HepG2 (cell line): Measurements from ENCODE around the gene TAF12. TPM values are rescaled to one million over a fixed set of nuclear protein-coding genes. Genes with fewer than 3 reads are reported as not detected.
"Not testable (repeated sequence)": the region's sequence is repeated elsewhere in the genome, so short reads cannot be mapped to it uniquely, and the experiment has no call there.

Source experiments
- ARID2 ChIP-seq: sonication (generic); formaldehyde crosslinking; IDR thresholded peaks from 2 replicates; pipeline ENCODE4 v1.8.1; 2022; ENCODE audit warnings: mild to moderate bottlenecking, missing genetic modification reagents, borderline replicate concordance
- ARID5B ChIP-seq: IDR thresholded peaks from 2 replicates; pipeline ENCODE4 v1.4.0; 2020; ENCODE audit warnings: mild to moderate bottlenecking, missing genetic modification reagents
- ELF3 ChIP-seq: IDR thresholded peaks from 2 replicates; pipeline ENCODE4 v1.6.1; 2016; ENCODE audit warnings: missing genetic modification reagents, missing compliant biosample characterization
- FOXO1 ChIP-seq: sonication (generic); formaldehyde crosslinking; IDR thresholded peaks from 2 replicates; pipeline ENCODE4 v1.4.0; 2020; ENCODE audit warnings: missing genetic modification reagents
- FOXP1 ChIP-seq, 2 experiments: fragments of 450-650 bp in 1 of 2; IDR thresholded peaks; 2 replicates each; pipeline ENCODE4 v1.6.1; 2017 to 2018; ENCODE audit warnings: antibody characterized with exemption in 1 of 2
- GFI1 ChIP-seq: sonication (generic); formaldehyde crosslinking; IDR thresholded peaks from 2 replicates; pipeline ENCODE4 v1.5.0; 2020; ENCODE audit warnings: missing genetic modification reagents, mild to moderate bottlenecking, borderline replicate concordance
- HMG20A ChIP-seq: IDR thresholded peaks from 2 replicates; pipeline ENCODE4 v1.6.1; 2016; ENCODE audit warnings: borderline replicate concordance
- SOX13 ChIP-seq, 3 experiments: fragments of 450-650 bp in 1 of 3; sonication (generic) in 1 of 3; formaldehyde crosslinking in 1 of 3; IDR thresholded peaks in 2 of 3; conservative IDR thresholded peaks in 1 of 3; 2 replicates each; pipeline versions ENCODE4 v1.5.0 to v1.6.1; 2016 to 2020; ENCODE audit warnings: antibody characterized with exemption in 1 of 3, mild to moderate bottlenecking in 1 of 3, missing compliant biosample characterization in 1 of 3, missing genetic modification reagents in 1 of 3, moderate library complexity in 1 of 3
- TEAD3 ChIP-seq: optimal IDR thresholded peaks from 2 replicates; pipeline ENCODE3; 2016; ENCODE audit warnings: borderline replicate concordance
- ZFX ChIP-seq: sonication (generic); formaldehyde crosslinking; IDR thresholded peaks from 2 replicates; pipeline ENCODE4 v1.4.0; 2020; ENCODE audit warnings: mild to moderate bottlenecking, low read depth, missing genetic modification reagents, moderate library complexity
- ZNF24 ChIP-seq: fragments of 450-650 bp; IDR thresholded peaks from 2 replicates; pipeline ENCODE4 v1.6.1; 2017; ENCODE audit warnings: antibody characterized with exemption, mild to moderate bottlenecking
- ZNF609 ChIP-seq: sonication (generic); formaldehyde crosslinking; IDR thresholded peaks from 2 replicates; pipeline ENCODE4 v1.4.0; 2020; ENCODE audit warnings: mild to moderate bottlenecking, missing genetic modification reagents, borderline replicate concordance
- polyA plus RNA-seq, 8 experiments: library from polyadenylated mRNA; depleted of rRNA in 3 of 8; stranded (reverse) in 7 of 8; unstranded in 1 of 8; fragments of >200 nt; fragmentation: Illumina TruSeq in 4 of 8; extraction: Trizol in 4 of 8; gene quantifications; 2 replicates each; pipeline versions ENCODE4 v1.2.1 to v1.2.3, GENCODE V29; 2011 to 2016; ENCODE audit warnings: low read depth in 4 of 8, missing spikeins in 1 of 8, mixed read lengths in 1 of 8; ENCODE audit not compliant: insufficient read depth in 1 of 8
- total RNA-seq, 5 experiments: library from RNA; depleted of rRNA; stranded (reverse); fragments of >200 nt; fragmentation: Illumina TruSeq; extraction: Trizol; gene quantifications; 2 replicates each; pipeline ENCODE4 v1.2.3, GENCODE V29; 2016; ENCODE audit warnings: low read depth in 1 of 5
- TF ChIP-seq, protein P1 (sequence below), 2 experiments: sonication (generic) in 1 of 2; formaldehyde crosslinking in 1 of 2; IDR thresholded peaks; 2 replicates each; pipeline versions ENCODE4 v1.4.0 to v1.6.1; 2016 to 2020; ENCODE audit warnings: borderline replicate concordance in 1 of 2, low read depth in 1 of 2, mild to moderate bottlenecking in 1 of 2, missing genetic modification reagents in 1 of 2

Gene TAF12
- total and polyA plus RNA-seq, 2 of the 13 experiments (the other 11 are each of a cell fraction or from before 2014, with no cell fraction given), result 16.3 to 17.1 TPM

DNA sequence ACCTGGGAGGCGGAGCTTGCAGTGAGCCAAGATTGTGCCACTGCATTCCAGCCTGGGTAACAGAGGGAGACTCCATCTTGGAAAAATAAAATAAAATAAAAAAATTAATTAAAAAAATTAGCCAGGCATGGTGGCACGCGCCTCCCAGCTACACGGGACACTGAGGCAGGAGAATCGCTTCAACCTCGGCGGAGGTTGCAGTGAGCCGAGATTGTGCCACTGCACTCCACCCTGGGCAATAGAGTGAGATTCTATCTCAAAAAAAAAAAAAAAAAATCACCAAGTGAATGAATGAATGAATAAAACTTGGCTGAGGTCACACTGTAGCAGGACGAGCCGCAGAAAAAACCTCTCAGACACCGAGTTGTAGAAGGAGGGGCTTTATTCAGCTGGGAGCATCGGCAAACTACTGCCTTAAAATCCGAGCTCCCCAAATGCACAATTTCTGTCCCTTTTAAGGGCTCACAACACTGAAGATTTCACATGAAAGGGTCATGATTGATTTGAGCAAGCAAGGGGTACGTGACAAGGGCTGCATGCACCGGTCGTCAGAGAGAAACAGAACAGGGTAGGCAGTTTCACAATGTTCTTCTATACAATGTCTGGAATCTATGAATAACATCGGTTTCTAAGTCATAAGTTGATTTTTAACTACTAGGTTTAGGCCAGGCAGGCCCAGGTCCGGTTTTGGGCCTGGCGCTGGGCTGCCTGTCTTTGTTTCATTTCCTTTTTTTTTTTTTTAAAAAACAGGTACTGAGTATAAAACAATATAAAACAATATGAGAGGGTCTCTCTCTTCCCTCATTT, 56.1 kb downstream of the TAF12 start (continued):
- peak; percentile 67 for TF ChIP-seq TEAD3 (CRISPR knock-in tag)
- TF ChIP-seq, protein P1, sequence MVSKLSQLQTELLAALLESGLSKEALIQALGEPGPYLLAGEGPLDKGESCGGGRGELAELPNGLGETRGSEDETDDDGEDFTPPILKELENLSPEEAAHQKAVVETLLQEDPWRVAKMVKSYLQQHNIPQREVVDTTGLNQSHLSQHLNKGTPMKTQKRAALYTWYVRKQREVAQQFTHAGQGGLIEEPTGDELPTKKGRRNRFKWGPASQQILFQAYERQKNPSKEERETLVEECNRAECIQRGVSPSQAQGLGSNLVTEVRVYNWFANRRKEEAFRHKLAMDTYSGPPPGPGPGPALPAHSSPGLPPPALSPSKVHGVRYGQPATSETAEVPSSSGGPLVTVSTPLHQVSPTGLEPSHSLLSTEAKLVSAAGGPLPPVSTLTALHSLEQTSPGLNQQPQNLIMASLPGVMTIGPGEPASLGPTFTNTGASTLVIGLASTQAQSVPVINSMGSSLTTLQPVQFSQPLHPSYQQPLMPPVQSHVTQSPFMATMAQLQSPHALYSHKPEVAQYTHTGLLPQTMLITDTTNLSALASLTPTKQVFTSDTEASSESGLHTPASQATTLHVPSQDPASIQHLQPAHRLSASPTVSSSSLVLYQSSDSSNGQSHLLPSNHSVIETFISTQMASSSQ (IDR thresholded peaks at IDR 0.05; ENCODE audit: low read depth), result not testable (repeated sequence)
- TF ChIP-seq, protein P1 (CRISPR knock-in tag; IDR thresholded peaks at IDR 0.05; ENCODE audit: borderline replicate concordance), result peak; percentile 16; the same call in 1 of the 2 replicates
- TF ChIP-seq FOXO1 (CRISPR knock-in tag), result peak; percentile 52; the same call in 1 of the 2 replicates
- TF ChIP-seq ZNF24, result peak; percentile 86
- peak; percentile 53; the same call in 1 of the 2 replicates for TF ChIP-seq ELF3 (CRISPR knock-in tag)
- peak; percentile 73; the same call in 1 of the 2 replicates for TF ChIP-seq ARID5B (CRISPR knock-in tag)
- TF ChIP-seq ZNF609 (CRISPR knock-in tag), result peak; percentile 58; the same call in 1 of the 2 replicates
- not testable (repeated sequence) for TF ChIP-seq SOX13, FOXP1 (IDR thresholded peaks at IDR 0.05)
- peak in 1 of 2 experiments; percentile 30; a peak in 1 of 4 replicates for TF ChIP-seq SOX13 (CRISPR knock-in tag; conservative IDR thresholded peaks at IDR 0.05 in 1 of 2, IDR thresholded peaks at IDR 0.05 in 1 of 2)
- TF ChIP-seq GFI1, result 0 out of 2 replicates have a peak, but pooled peaks have one; percentile 66
- peak; percentile 84 for TF ChIP-seq ZFX (CRISPR knock-in tag)
- TF ChIP-seq HMG20A (CRISPR knock-in tag), result peak; percentile 14; the same call in 1 of the 2 replicates
- TF ChIP-seq FOXP1 (CRISPR knock-in tag; IDR thresholded peaks at IDR 0.05), result peak; percentile 16; the same call in 1 of the 2 replicates
- TF ChIP-seq ARID2 (CRISPR knock-in tag), result 0 out of 2 replicates have a peak, but pooled peaks have one; percentile 29
